22Rv1 (cell line): ENCODE data around the gene LPAR6.

ENCODE experiments used
- CTCF ChIP-seq: fragments of 450-650 bp; IDR thresholded peaks from 2 replicates; pipeline ENCODE4 v1.5.1; 2017; ENCODE audit warnings: mild to moderate bottlenecking
- ZFX ChIP-seq: fragments of 450-650 bp; IDR thresholded peaks from 2 replicates; pipeline ENCODE4 v1.6.1; 2017; ENCODE audit warnings: antibody characterized with exemption, borderline replicate concordance

- no peak for TF ChIP-seq CTCF
- no peak for TF ChIP-seq ZFX
Observed at GRCh38 chr13:48393030-48393697, 19.7 kb downstream of the LPAR6 start.
